ENCODE measurements around the gene C1orf35.

The C1orf35 gene

DNA sequence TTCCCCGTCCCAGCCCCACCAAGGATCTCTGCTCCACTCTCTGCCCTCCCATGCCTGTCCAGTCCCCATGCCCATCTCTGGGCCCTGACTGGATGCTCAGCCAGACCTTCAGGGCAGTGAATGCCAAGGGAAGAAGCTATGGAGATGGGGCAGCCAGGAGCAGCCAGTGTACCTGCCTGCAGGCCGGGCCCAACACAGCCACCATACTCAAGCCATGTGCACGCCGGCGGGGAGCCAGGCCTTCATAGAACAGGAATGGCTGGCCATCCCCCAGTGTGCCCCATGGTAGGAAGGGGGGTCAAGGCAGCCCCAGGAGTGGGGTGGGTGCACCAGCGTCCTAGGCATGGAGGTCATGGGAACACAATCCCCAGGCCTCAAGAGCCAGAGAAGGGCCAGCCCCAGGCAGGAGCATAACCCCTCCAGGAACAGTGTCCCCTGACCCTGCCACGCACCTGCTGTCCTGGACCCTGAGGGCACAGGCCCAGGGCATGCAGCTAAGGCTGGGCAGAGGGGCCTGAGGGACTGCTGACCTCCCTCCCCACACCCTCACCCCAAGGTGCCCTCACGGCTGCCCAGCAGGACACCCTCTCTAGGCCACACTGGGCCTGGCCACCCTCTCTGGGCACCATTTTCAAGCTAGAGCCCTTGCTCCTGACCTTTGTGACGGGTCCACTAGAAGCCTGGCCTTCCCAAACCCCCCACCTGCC is 40.9 kb downstream of the C1orf35 start:
- no peak for DNase-seq

DNA sequence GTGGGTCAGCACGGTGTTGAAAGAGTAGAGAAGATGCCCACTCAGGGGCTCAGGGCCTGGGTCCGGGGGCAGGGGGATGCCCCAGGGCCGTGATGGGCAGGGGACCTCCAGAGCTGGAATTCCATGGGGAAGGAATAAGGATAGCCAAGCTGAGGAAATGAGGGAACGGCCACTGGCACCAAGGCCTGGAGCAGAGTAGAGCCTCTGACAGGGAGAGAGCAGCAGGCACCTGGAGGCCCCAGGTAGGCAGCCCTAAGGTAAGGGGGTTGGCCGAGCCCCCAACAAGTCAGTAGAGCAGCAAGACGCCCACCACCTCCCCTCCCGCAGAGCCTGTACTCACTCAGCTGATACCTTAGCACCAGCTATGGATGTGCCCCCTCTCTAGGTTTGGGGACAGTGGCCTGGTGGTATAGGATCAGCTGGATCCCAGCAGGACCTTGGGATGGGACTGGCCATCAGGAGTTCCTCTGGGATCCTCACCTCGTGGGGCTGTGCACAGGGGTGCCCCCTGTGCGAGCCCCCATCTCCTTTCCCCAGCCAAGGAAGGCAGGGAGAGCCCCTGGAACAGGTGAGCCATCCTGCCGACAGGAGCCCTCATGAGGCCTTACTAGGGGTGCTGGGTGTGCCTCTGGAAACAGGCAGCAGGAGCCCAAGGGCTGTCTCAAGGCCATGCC is 41.6 kb downstream of the C1orf35 start:
- DNase-seq, result no peak

DNA sequence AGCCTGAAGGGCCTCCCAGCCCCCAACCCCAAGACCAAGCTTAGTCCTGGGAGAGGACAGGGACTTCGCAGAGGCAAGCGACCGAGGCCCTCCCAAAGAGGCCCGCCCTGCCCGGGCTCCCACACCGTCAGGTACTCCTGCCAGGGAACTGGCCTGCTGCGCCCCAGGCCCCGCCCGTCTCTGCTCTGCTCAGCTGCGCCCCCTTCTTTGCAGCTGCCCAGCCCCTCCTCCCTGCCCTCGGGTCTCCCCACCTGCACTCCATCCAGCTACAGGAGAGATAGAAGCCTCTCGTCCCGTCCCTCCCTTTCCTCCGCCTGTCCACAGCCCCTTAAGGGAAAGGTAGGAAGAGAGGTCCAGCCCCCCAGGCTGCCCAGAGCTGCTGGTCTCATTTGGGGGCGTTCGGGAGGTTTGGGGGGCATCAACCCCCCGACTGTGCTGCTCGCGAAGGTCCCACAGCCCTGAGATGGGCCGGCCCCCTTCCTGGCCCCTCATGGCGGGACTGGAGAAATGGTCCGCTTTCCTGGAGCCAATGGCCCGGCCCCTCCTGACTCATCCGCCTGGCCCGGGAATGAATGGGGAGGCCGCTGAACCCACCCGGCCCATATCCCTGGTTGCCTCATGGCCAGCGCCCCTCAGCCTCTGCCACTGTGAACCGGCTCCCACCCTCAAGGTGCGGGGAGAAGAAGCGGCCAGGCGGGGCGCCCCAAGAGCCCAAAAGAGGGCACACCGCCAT is 42.5 kb downstream of the C1orf35 start:
- DNase-seq, result no peak

DNA sequence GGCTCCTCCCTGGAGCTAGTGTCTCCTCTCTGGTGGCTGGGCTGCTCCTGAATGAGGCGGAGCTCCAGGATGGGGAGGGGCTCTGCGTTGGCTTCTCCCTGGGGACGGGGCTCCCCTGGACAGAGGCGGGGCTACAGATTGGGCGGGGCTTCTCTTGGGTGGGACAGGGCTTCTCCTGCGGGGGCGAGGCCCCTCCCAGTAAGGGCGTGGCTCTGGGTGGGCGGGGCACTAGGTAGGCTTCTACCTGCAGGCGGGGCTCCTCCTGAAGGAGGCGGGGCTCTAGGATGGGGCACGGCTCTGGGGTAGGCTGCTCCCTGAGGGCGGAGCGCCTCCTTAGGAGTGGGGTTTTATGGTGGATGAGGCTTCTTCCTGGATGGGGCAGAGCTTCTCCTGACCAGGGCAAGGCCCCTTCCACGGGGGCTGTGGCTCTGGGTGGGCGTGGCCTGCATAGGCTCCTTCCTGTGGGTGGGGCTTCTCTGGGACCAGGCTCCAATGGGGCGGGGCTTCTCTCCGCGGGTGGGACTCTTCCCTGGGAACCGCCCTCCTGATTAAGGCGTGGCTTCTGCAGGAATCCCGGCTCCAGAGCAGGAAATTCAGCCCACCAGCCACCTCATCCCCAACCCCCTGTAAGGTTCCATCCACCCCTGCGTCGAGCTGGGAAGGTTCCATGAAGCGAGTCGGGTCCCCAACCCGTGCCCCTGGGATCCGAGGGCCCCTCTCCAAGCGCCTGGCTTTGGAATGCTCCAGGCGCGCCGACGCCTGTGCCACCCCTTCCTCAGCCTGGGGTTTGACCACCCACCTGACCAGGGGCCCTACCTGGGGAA is 43.3 kb downstream of the C1orf35 start:
- DNase-seq, result no peak

DNA sequence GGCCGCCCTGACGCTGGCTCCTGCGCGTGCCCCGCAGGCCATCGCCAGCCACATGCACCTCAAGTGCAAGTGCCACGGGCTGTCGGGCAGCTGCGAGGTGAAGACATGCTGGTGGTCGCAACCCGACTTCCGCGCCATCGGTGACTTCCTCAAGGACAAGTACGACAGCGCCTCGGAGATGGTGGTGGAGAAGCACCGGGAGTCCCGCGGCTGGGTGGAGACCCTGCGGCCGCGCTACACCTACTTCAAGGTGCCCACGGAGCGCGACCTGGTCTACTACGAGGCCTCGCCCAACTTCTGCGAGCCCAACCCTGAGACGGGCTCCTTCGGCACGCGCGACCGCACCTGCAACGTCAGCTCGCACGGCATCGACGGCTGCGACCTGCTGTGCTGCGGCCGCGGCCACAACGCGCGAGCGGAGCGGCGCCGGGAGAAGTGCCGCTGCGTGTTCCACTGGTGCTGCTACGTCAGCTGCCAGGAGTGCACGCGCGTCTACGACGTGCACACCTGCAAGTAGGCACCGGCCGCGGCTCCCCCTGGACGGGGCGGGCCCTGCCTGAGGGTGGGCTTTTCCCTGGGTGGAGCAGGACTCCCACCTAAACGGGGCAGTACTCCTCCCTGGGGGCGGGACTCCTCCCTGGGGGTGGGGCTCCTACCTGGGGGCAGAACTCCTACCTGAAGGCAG is 44.0 kb downstream of the C1orf35 start:
- DNase-seq, result no peak

DNA sequence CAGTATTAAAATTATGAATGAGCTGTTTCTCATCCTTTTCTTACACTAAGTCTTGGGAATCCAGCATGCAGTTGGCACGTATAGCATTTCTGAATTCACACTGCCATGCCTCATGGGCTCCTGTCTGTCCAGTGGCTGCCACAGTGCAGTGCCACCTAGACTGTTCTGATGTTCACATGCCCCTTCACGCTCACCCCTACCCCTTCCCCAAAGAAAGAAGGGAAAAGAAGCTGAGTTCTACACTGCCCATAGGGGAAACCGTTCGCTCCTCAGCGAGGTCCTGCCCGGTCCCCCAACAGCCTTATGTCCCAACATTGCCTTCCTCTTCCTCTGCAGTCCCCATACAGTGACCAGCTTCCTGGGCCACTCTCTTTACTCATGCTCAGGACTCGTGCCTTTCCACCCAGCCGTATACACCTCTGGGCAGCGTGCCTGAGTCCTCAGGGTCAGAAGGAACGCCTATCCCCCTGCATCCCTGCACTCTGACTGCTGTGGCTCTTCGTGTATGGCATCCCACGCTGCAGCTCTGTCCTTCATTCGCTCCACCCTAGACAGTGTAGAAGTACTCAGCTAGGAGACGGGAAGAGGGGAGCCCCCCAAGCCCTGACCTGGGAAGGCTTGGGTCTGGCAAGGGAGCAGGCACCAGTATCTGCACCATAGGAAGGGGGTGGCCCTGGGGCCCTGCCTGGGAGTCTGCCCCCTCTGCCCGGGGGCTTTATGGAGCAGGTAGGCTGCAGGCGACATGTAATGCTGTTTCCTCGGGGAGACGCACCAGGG is 44.8 kb downstream of the C1orf35 start:
- DNase-seq, result no peak
